Measurements from ENCODE around the gene RADIL. TPM values are rescaled to one million over a fixed set of nuclear protein-coding genes. Genes with fewer than 3 reads are reported as not detected.

Gene RADIL
- total RNA-seq, 1 donor from 2014 or later, result 4.0 TPM

DNA sequence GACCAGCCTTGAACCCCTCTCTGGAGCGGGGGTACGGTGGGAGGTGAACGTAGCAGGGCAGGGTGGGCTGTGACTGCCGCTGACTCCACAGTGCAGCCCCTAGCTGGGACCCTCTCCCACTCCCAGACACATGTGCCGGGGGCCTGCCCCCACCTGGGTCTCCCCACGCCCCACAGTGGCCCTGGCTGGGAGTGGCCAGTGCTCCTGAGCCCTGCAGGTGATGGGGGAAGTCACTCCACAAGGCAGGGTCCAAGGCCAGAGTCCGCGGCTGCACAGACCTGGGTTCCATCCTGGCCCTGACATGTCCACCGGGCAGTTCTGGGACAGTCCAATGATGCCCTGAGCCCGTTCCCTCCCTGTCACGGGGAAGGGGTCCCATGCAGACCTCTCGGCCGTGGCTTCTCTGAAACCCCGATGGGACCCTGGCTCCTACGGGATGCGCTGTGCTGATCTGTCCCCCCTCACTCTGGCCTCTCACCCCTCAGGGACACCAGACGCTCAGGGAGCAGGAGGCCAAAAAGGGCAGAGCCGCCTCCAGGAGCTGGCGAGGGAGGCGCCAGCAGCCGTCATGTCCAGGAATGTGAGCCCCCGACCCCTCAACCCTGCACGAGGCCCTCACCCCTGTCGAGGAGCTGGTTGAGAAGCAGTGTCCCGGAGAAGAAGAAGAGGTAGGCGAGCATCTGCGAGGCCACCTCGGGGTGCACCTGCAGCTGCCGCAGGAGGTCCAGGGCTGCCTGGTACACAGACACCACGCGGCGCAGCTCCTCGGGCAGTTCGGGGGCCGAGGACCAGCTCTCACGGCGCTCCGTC lies 67.7 kb downstream of the RADIL start:
- Mint-ChIP-seq H3K4me3 (no peak overlapping the region), H3K36me3 (peaks cover 2% of the 10 kb centered on the region), H3K4me1 (no peaks in the 10 kb centered on the region), H3K9me3 (peaks cover 10% of the 10 kb centered on the region), H3K27ac (no peak overlapping the region), H3K27me3 (ENCODE audit: low read depth) (no peaks in the 10 kb centered on the region)
- TF ChIP-seq, protein P1, sequence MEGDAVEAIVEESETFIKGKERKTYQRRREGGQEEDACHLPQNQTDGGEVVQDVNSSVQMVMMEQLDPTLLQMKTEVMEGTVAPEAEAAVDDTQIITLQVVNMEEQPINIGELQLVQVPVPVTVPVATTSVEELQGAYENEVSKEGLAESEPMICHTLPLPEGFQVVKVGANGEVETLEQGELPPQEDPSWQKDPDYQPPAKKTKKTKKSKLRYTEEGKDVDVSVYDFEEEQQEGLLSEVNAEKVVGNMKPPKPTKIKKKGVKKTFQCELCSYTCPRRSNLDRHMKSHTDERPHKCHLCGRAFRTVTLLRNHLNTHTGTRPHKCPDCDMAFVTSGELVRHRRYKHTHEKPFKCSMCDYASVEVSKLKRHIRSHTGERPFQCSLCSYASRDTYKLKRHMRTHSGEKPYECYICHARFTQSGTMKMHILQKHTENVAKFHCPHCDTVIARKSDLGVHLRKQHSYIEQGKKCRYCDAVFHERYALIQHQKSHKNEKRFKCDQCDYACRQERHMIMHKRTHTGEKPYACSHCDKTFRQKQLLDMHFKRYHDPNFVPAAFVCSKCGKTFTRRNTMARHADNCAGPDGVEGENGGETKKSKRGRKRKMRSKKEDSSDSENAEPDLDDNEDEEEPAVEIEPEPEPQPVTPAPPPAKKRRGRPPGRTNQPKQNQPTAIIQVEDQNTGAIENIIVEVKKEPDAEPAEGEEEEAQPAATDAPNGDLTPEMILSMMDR (IDR thresholded peaks at IDR 0.05; ENCODE audit: unreplicated experiment), result no peak
- no peak for DNase-seq (ENCODE audit: low spot score in 2 of 2, unreplicated experiment in 2 of 2)

DNA sequence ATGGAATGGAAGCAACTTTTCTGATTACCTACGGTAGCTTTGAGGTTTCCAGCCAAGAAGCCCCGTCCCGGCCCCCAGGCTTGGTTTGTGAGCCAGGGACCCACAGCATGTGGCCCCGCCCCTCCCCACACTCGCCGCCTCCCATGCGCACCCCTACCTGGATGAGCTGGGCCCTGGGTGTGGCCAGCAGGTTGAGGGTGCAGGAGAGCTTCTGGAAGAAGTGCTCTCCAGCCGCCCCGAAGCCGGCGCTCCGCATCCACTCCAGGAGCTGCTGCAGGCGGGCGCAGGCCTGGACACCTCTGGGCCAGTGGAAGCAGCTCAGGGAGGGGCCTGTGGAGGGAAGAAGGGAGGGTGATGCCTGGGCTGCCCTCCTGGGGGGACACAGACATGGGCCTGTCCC lies 68.4 kb downstream of the RADIL start:
- TF ChIP-seq, protein P1 (IDR thresholded peaks at IDR 0.05; ENCODE audit: unreplicated experiment), result no peak
- H3K27ac Mint-ChIP-seq, result no peak overlapping the region
- H3K4me1 Mint-ChIP-seq, result no peaks in the 10 kb centered on the region
- DNase-seq (ENCODE audit: low spot score in 2 of 2, unreplicated experiment in 2 of 2), result no peak
- no peaks in the 10 kb centered on the region for H3K27me3 Mint-ChIP-seq (ENCODE audit: low read depth)
- H3K36me3 Mint-ChIP-seq, result peaks cover 2% of the 10 kb centered on the region
- no peak overlapping the region for H3K4me3 Mint-ChIP-seq
- H3K9me3 Mint-ChIP-seq, result peaks cover 10% of the 10 kb centered on the region

DNA sequence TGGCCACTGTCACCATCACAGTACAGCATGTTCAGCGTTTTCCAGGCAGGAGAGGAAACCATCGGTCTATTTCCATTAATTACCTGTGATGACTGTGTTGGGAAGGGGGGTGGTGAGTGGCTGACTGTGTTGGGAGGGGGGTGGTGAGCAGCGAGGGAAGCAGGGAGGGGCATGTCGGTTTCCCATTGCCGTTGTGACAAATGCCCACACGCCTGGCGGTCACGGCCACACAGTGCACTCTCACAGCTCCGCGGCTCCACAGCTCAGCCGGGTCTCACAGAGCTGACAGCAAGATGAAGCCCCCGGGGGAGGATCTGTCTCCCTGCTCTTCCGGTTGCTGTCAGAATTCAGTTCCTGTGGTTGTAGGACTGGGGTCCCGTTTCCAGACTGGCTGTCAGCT lies 69.1 kb downstream of the RADIL start:
- DNase-seq (ENCODE audit: low spot score in 2 of 2, unreplicated experiment in 2 of 2), result no peak
- Mint-ChIP-seq H3K9me3 (peaks cover 10% of the 10 kb centered on the region), H3K4me3 (no peak overlapping the region), H3K27me3 (ENCODE audit: low read depth) (no peaks in the 10 kb centered on the region), H3K4me1 (no peaks in the 10 kb centered on the region), H3K36me3 (peaks cover 2% of the 10 kb centered on the region), H3K27ac (no peak overlapping the region)
- TF ChIP-seq, protein P1 (IDR thresholded peaks at IDR 0.05; ENCODE audit: unreplicated experiment), result no peak

DNA sequence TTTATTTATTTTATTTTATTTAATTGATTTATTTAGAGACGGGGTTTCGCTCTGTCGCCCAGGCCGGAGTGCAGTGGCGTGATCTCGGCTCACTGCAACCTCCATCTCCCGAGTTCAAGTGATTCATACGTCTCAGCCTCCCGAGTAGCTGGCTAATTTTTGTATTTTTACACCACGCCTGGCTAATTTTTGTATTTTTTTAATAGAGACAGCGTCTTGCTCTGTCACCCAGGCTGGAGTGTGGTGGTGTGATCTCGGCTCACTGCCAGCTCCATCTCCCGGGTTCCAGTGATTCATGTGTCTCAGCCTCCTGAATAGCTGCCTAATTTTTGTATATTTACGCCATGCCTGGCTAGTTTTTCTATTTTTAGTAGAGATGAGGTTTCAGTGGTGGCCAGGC lies 73.8 kb downstream of the RADIL start:
- H3K36me3 Mint-ChIP-seq, result peaks cover 2% of the 10 kb centered on the region
- H3K9me3 Mint-ChIP-seq, result peaks cover 10% of the 10 kb centered on the region
- no peak overlapping the region for H3K4me3 Mint-ChIP-seq
- no peak for DNase-seq (ENCODE audit: low spot score in 2 of 2, unreplicated experiment in 2 of 2)
- H3K4me1 Mint-ChIP-seq, result no peaks in the 10 kb centered on the region
- TF ChIP-seq, protein P1 (IDR thresholded peaks at IDR 0.05; ENCODE audit: unreplicated experiment), result no peak
- peaks cover 16% of the 10 kb centered on the region for H3K27me3 Mint-ChIP-seq (ENCODE audit: low read depth)
- H3K27ac Mint-ChIP-seq, result no peak overlapping the region

DNA sequence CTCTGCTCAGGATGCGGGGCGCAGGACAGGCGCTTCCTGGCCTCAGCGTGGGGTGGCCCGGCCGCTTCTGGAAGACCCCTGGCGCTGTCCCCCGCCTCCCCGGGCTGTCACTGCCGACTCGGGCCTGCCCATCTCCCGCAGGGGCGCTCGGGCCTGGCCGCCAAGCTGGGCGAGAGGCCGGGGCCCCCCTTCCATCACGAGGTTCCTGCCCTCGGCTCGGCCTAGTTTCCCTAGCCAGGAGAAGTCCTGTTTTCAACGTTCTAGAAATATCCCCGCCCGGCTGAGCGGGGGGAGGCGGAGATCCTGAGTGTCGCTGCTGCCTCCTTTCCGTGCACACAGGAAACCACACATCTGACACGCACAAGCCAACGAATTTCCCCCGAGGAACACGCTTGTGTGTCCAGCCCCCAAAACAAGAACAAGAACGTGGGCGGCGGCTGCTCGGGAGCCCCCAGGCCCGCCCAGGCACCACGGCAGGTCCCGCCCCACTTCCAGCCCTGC lies 74.4 kb downstream of the RADIL start:
- DNase-seq (ENCODE audit: low spot score in 2 of 2, unreplicated experiment in 2 of 2), result no peak
- Mint-ChIP-seq H3K27ac (no peak overlapping the region), H3K27me3 (ENCODE audit: low read depth) (peaks cover 18% of the 10 kb centered on the region), H3K9me3 (peaks cover 10% of the 10 kb centered on the region), H3K4me1 (no peaks in the 10 kb centered on the region), H3K36me3 (peaks cover 2% of the 10 kb centered on the region), H3K4me3 (no peak overlapping the region)
- TF ChIP-seq, protein P1 (IDR thresholded peaks at IDR 0.05; ENCODE audit: unreplicated experiment), result no peak
